H9 (cell line): ENCODE results near the gene TRIM43. TPM values are rescaled to one million over a fixed set of nuclear protein-coding genes. Genes with fewer than 3 reads are reported as not detected.

Source experiments
- DNase-seq: peaks from one replicate; pipeline ENCODE4 v3.0.0-alpha.2; 2017
- H2AFZ ChIP-seq: one replicate; pipeline ENCODE4 v1.6.1; 2013; ENCODE audit warnings: mild to moderate bottlenecking, low read length, control low read depth, moderate library complexity
- H2AK5ac ChIP-seq: 2 replicates; pipeline ENCODE4 v1.6.1; 2013; ENCODE audit warnings: low read length, control low read depth, mixed read lengths; ENCODE audit not compliant: insufficient read length
- H2BK120ac ChIP-seq: one replicate; pipeline ENCODE4 v1.6.1; 2013; ENCODE audit warnings: low read depth, mild to moderate bottlenecking, low read length, control low read depth, inconsistent platforms; ENCODE audit not compliant: poor library complexity, severe bottlenecking
- H2BK12ac ChIP-seq: 2 replicates; pipeline ENCODE4 v1.6.1; 2013; ENCODE audit warnings: low read length, control low read depth, mixed read lengths, low read depth; ENCODE audit not compliant: insufficient read length
- H2BK15ac ChIP-seq: 2 replicates; pipeline ENCODE4 v1.6.1; 2013; ENCODE audit warnings: low read depth, low read length, control low read depth
- H2BK20ac ChIP-seq: one replicate; pipeline ENCODE4 v1.6.1; 2013; ENCODE audit warnings: low read depth, mild to moderate bottlenecking, low read length, control low read depth, inconsistent platforms; ENCODE audit not compliant: poor library complexity, severe bottlenecking
- H2BK5ac ChIP-seq: 2 replicates; pipeline ENCODE4 v1.6.1; 2013; ENCODE audit warnings: low read length, control low read depth, mixed read lengths; ENCODE audit not compliant: insufficient read length
- H3K14ac ChIP-seq: 2 replicates; pipeline ENCODE4 v1.6.1; 2013; ENCODE audit warnings: low read length, control low read depth; ENCODE audit not compliant: insufficient read depth
- H3K18ac ChIP-seq: 2 replicates; pipeline ENCODE4 v1.6.1; 2013; ENCODE audit warnings: low read depth, mild to moderate bottlenecking, mixed read lengths, low read length, control low read depth; ENCODE audit not compliant: insufficient read length
- H3K23ac ChIP-seq: 2 replicates; pipeline ENCODE4 v1.6.1; 2013; ENCODE audit warnings: low read length, control low read depth, mixed read lengths, low read depth; ENCODE audit not compliant: insufficient read length
- H3K23me2 ChIP-seq: 2 replicates; pipeline ENCODE4 v1.6.1; 2013; ENCODE audit warnings: low read depth, mild to moderate bottlenecking, mixed read lengths, low read length, control low read depth; ENCODE audit not compliant: insufficient read length, poor library complexity, severe bottlenecking
- H3K27ac ChIP-seq: 2 replicates; pipeline ENCODE4 v1.5.1; 2013; ENCODE audit warnings: low read length, control low read depth, mixed read lengths, low read depth; ENCODE audit not compliant: insufficient read length
- H3K27me3 ChIP-seq: 2 replicates; pipeline ENCODE4 v1.6.1; 2013; ENCODE audit warnings: low read length, control low read depth, inconsistent platforms; ENCODE audit not compliant: insufficient read depth
- H3K4ac ChIP-seq: 2 replicates; pipeline ENCODE4 v1.6.1; 2013; ENCODE audit warnings: low read depth, mild to moderate bottlenecking, control low read depth, inconsistent platforms, low read length, moderate library complexity
- H3K4me1 ChIP-seq: 2 replicates; pipeline ENCODE4 v1.6.1; 2013; ENCODE audit warnings: low read length, control low read depth, inconsistent platforms; ENCODE audit not compliant: insufficient read depth
- H3K4me2 ChIP-seq: 2 replicates; pipeline ENCODE4 v1.6.1; 2013; ENCODE audit warnings: low read length, control low read depth, mixed read lengths; ENCODE audit not compliant: insufficient read length, insufficient read depth
- H3K56ac ChIP-seq: 2 replicates; pipeline ENCODE4 v1.6.1; 2013; ENCODE audit warnings: low read depth, mild to moderate bottlenecking, mixed read lengths, low read length, control low read depth; ENCODE audit not compliant: insufficient read length
- H3K79me1 ChIP-seq: 2 replicates; pipeline ENCODE4 v1.6.1; 2013; ENCODE audit warnings: low read depth, mild to moderate bottlenecking, moderate library complexity, low read length, control low read depth, inconsistent platforms; ENCODE audit not compliant: insufficient read depth, poor library complexity, severe bottlenecking
- H3K79me2 ChIP-seq: 2 replicates; pipeline ENCODE4 v1.6.1; 2013; ENCODE audit warnings: low read length, control low read depth, inconsistent platforms; ENCODE audit not compliant: insufficient read depth
- H3K9ac ChIP-seq: 2 replicates; pipeline ENCODE4 v1.6.1; 2013; ENCODE audit warnings: low read length, control low read depth, mixed read lengths; ENCODE audit not compliant: insufficient read length; ENCODE audit errors: extremely low read depth
- H3K9me3 ChIP-seq: one replicate; pipeline ENCODE4 v1.6.1; 2013; ENCODE audit warnings: low read depth, low read length, inconsistent platforms; ENCODE audit not compliant: control insufficient read depth
- H3T11ph ChIP-seq: one replicate; pipeline ENCODE4 v1.6.1; 2013; ENCODE audit warnings: mild to moderate bottlenecking, low read length, control low read depth, inconsistent platforms
- H4K20me1 ChIP-seq: one replicate; pipeline ENCODE4 v1.6.1; 2013; ENCODE audit not compliant: control insufficient read depth, insufficient read length, insufficient read depth
- H4K5ac ChIP-seq: 2 replicates; pipeline ENCODE4 v1.6.1; 2013; ENCODE audit warnings: low read depth, mild to moderate bottlenecking, mixed read lengths, low read length, control low read depth; ENCODE audit not compliant: insufficient read length
- H4K8ac ChIP-seq: replicated peaks from 2 replicates; pipeline ENCODE4 v1.6.1; 2013; ENCODE audit warnings: low read length, control low read depth, mixed read lengths, low read depth; ENCODE audit not compliant: insufficient read length
- H4K91ac ChIP-seq: 2 replicates; pipeline ENCODE4 v1.6.1; 2013; ENCODE audit warnings: low read depth, mild to moderate bottlenecking, moderate library complexity, mixed read lengths, low read length, control low read depth; ENCODE audit not compliant: insufficient read length
- H3K27ac Mint-ChIP-seq, 3 experiments: 2 replicates in 2 of 3; 3 replicates in 1 of 3; pipeline ENCODE4 v1.8.0; 2020 to 2021; ENCODE audit warnings: mixed read lengths in 3 of 3, mild to moderate bottlenecking in 1 of 3, moderate library complexity in 1 of 3
- H3K27me3 Mint-ChIP-seq: 2 replicates; pipeline ENCODE4 v1.8.0; 2021; ENCODE audit warnings: low read depth, mild to moderate bottlenecking, moderate library complexity, mixed read lengths
- H3K36me3 Mint-ChIP-seq, 3 experiments: 2 replicates in 2 of 3; 3 replicates in 1 of 3; pipeline ENCODE4 v1.8.0; 2020 to 2021; ENCODE audit warnings: low read depth in 3 of 3, mixed read lengths in 3 of 3; ENCODE audit not compliant: insufficient read depth in 1 of 3
- H3K4me1 Mint-ChIP-seq, 2 experiments: 2 replicates each; pipeline ENCODE4 v1.8.0; 2020; ENCODE audit warnings: mixed read lengths in 2 of 2
- H3K4me3 Mint-ChIP-seq, 2 experiments: 2 replicates in 1 of 2; 3 replicates in 1 of 2; pipeline ENCODE4 v1.8.0; 2020 to 2021; ENCODE audit warnings: mild to moderate bottlenecking in 2 of 2, mixed read lengths in 2 of 2, moderate library complexity in 1 of 2
- H3K9me3 Mint-ChIP-seq, 2 experiments: 2 replicates in 1 of 2; 3 replicates in 1 of 2; pipeline ENCODE4 v1.8.0; 2020; ENCODE audit warnings: mild to moderate bottlenecking in 2 of 2, mixed read lengths in 2 of 2, moderate library complexity in 1 of 2
- WGBS: extraction: QIAGEN DNeasy Blood & Tissue Kit; methylation state at CpG from one replicate; pipeline ENCODE4 v1.1.7; 2013; ENCODE audit warnings: missing lambda C conversion rate, low lambda C conversion rate, mixed read lengths; ENCODE audit not compliant: insufficient read length; ENCODE audit errors: extremely low coverage; 5-methylcytosine and 5-hydroxymethylcytosine counted together
- total RNA-seq: library from RNA; stranded (reverse); gene quantifications from 2 replicates; pipeline ENCODE4 v1.2.1, GENCODE V29; 2021
- TF ChIP-seq, protein P1 (sequence below): fragments of 200-600 bp; sonication (generic); conservative IDR thresholded peaks from 3 replicates; pipeline ENCODE4 v1.8.0; 2021; ENCODE audit warnings: antibody characterized with exemption, mild to moderate bottlenecking

Gene TRIM43
- total RNA-seq, 1 experiment from 2014 or later, result not detected

DNA sequence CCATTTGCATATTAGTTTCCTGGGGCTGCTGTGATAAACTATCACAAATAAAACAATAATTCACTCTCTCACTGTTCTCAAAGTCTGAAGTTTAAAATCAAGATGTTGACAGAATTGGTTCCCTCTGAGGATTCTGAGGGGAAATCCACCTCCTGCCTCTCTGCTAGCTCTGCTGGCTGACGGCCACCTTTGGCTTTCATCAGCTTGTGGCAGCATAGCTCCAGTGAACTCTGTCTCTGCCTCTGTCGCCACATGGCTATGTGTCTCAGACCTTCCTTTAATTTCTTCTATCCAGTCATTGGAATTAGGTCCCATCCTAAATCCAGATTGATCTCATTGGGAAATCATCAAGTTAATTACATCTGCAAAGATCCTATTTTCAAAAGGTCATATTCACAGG is 38.9 kb upstream of the TRIM43 start:
- H2BK20ac ChIP-seq, result no peak overlapping the region
- no peak overlapping the region for H3K56ac ChIP-seq
- no peak overlapping the region for H4K5ac ChIP-seq
- no peak overlapping the region for H3T11ph ChIP-seq
- no peaks in the 10 kb centered on the region for H4K20me1 ChIP-seq
- no peak overlapping the region for H2AFZ ChIP-seq
- no peak overlapping the region for H3K14ac ChIP-seq
- Mint-ChIP-seq H3K27me3 (peaks cover 9% of the 10 kb centered on the region), H3K36me3 (no peaks in the 10 kb centered on the region), H3K4me3 (no peak overlapping the region), H3K9me3 (peaks cover 0 to 53% of the 10 kb centered on the region in 2 experiments; a peak in 2 of 5 replicates), H3K4me1 (no peaks in the 10 kb centered on the region), H3K27ac (no peak overlapping the region)
- no peaks in the 10 kb centered on the region for H3K79me2 ChIP-seq
- no peak overlapping the region for H2BK12ac ChIP-seq
- no peak overlapping the region for H3K4me2 ChIP-seq
- H3K9ac ChIP-seq, result no peak overlapping the region
- H3K23me2 ChIP-seq, result no peaks in the 10 kb centered on the region
- no peak overlapping the region for H3K4ac ChIP-seq
- H3K27ac ChIP-seq, result no peak overlapping the region
- no peak overlapping the region for H3K23ac ChIP-seq
- H3K27me3 ChIP-seq, result no peaks in the 10 kb centered on the region
- H2BK15ac ChIP-seq, result no peak overlapping the region
- H2AK5ac ChIP-seq, result no peak overlapping the region
- H4K8ac ChIP-seq, result no peak overlapping the region
- H2BK120ac ChIP-seq, result no peak overlapping the region
- TF ChIP-seq, protein P1, sequence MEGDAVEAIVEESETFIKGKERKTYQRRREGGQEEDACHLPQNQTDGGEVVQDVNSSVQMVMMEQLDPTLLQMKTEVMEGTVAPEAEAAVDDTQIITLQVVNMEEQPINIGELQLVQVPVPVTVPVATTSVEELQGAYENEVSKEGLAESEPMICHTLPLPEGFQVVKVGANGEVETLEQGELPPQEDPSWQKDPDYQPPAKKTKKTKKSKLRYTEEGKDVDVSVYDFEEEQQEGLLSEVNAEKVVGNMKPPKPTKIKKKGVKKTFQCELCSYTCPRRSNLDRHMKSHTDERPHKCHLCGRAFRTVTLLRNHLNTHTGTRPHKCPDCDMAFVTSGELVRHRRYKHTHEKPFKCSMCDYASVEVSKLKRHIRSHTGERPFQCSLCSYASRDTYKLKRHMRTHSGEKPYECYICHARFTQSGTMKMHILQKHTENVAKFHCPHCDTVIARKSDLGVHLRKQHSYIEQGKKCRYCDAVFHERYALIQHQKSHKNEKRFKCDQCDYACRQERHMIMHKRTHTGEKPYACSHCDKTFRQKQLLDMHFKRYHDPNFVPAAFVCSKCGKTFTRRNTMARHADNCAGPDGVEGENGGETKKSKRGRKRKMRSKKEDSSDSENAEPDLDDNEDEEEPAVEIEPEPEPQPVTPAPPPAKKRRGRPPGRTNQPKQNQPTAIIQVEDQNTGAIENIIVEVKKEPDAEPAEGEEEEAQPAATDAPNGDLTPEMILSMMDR, result no peak
- no CpG with 5 or more reads among the region's 2 CpGs for WGBS
- no peaks in the 10 kb centered on the region for H3K79me1 ChIP-seq
- H3K4me1 ChIP-seq, result no peaks in the 10 kb centered on the region
- H3K9me3 ChIP-seq, result no peaks in the 10 kb centered on the region
- H2BK5ac ChIP-seq, result no peak overlapping the region
- H3K18ac ChIP-seq, result no peak overlapping the region
- no peak overlapping the region for H4K91ac ChIP-seq
- no peak for DNase-seq
